Measurements from ENCODE around the gene VKORC1.

The VKORC1 gene

GRCh38 chr16:31061126-31061812, 33.3 kb downstream of the VKORC1 start:
- no peak for DNase-seq

- DNase-seq, result no peak
These were observed 39.0 kb downstream of the VKORC1 start for GRCh38 chr16:31055613-31056012.

GRCh38 chr16:31052114-31052513, 42.5 kb downstream of the VKORC1 start:
- no peak for DNase-seq

- DNase-seq, result no peak
These were observed 44.1 kb downstream of the VKORC1 start for GRCh38 chr16:31050280-31051030.

GRCh38 chr16:31043898-31044481, 50.6 kb downstream of the VKORC1 start:
- DNase-seq, result no peak

GRCh38 chr16:31043352-31043751, 51.2 kb downstream of the VKORC1 start:
- no peak for DNase-seq

DNA sequence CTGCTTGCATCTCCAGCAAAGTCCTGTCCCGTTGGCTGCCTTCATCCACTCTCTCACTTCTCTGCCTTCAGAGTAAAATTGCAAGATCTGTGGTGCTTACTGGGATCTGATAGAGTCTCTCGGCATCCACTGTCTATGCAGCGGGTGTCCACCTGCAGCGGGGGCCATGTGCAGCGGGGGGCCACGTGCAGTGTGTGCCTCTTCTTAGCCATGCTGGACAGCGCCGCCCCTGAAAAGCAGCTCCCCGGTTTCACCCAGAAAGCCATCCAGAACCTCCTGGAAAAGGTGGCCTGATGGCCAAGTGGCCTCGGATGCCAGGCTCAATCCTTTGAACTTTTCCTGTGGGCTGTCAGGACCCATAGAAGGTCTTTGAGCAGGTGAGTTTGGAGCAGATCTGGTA, 51.7 kb downstream of the VKORC1 start:
- DNase-seq, result no peak

Measured in stimulated activated CD4-positive, alpha-beta T cell treated with anti-CD3 and anti-CD28 coated beads, Interleukin-4, amount 100 ng/mL, for 4 hours (primary cell).